ELF-1 (cell line): ENCODE data around the gene RAPGEF6.
"Not testable (repeated sequence)": the region's sequence is repeated elsewhere in the genome, so short reads cannot be mapped to it uniquely, and the experiment has no call there.

ENCODE experiments used
- DNase-seq: peaks from one replicate; pipeline ENCODE4 v3.0.0-alpha.2; 2016; ENCODE audit warnings: low read depth, low spot score

The RAPGEF6 gene

DNA sequence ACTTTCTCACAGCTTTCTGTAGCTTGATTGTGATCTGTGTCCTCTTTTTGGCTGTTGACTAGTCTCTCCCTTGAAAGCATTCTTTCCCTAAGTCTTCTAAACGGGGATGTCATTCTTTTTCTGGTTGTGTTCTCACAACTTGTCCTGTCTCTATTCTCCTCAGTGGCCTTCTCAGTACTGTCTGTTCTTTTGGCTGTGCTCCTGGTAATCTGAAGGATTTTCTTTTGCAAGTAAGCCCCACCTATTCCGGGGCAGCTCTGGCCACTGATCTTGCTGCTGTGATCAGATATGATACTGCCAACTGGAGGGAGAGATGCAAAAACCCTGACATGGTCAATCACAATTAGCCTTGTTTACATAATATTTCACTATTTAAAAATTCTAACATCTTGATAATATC is 198.9 kb downstream of the RAPGEF6 start:
- no peak for DNase-seq

- no peak for DNase-seq
Observed at GRCh38 chr5:131433109-131433508, 201.9 kb downstream of the RAPGEF6 start.

DNA sequence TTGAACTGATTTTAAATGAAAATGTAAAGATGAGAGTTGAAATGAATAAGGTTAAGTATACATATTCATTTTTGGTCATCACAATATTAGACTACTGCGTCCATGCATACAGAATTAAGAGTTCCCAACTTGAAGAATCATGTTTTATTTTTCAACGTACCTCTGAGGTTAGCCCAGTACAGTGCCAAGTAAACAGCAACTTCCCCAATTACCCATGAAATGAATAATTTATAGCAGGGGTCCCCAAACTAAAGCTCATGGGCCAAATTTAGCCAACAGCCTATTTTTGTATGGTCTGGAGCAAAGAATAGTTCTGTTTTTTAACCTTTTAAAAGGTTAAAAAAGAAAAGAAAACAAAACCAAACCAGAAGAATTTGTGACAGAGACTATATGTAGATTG is 203.2 kb downstream of the RAPGEF6 start:
- DNase-seq = no peak

DNA sequence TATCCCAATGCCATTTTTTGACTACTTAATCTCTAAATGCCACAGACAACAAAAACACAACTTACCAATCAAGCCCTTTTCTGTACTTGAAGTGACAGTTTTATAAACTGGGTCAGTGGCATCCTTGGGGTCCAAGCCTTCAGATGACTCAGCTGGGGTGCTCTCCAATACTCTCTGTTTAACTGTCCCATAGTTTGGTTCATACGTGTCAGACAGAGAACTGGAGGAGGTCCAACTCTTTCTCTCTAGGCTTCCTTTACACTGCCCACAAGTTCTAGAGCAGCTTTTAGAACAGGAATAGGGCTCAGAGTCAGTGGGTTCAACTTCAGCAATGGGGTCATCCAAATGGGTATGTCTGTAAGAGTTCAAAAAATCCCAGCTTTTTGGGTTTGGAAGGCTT is 204.2 kb downstream of the RAPGEF6 start:
- DNase-seq = no peak

DNA sequence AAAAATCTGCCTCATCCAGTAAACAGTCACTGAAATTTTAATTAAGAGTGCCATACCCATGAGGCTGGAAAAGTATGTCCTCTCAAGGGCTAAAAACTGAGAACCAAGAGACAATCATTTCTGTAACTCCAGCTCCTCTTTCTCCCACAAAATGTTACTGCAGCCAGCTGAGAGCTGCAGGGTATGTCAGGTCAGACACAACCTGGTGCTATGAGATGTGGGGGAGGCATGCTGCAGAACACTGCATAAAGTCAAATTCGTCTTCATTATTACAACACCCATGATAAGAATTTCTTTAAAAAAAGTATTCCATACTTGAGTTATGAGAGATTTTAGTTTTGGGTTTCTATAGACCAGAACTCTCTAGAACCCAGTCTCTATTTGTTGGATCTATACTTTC is 209.0 kb downstream of the RAPGEF6 start:
- no peak for DNase-seq

GRCh38 chr5:131423056-131423455 is 212.0 kb downstream of the RAPGEF6 start:
- no peak for DNase-seq

GRCh38 chr5:131419877-131420276 is 215.2 kb downstream of the RAPGEF6 start:
- no peak for DNase-seq

GRCh38 chr5:131418846-131419245 is 216.2 kb downstream of the RAPGEF6 start:
- no peak for DNase-seq

- DNase-seq = peak; percentile 74
Observed at GRCh38 chr5:131417240-131417869, 217.7 kb downstream of the RAPGEF6 start.

DNA sequence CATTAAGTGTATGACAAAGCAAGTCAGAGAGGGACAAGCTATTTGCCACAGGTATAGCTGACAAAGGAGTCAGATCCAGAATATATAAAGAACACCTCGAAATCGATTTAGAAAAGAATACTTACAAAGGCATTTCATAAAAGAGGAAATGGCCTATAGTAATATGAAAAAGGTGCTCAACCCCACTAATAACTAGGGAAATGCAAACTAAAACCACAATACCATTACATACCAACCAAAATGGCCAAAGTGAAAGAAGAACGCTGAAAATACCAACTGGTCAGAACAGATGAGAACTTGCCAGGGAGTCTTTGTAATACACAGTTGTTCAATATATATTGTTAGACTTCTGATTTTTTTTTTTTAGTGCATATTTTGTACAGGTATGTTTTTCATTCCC is 218.3 kb downstream of the RAPGEF6 start:
- DNase-seq = no peak

DNA sequence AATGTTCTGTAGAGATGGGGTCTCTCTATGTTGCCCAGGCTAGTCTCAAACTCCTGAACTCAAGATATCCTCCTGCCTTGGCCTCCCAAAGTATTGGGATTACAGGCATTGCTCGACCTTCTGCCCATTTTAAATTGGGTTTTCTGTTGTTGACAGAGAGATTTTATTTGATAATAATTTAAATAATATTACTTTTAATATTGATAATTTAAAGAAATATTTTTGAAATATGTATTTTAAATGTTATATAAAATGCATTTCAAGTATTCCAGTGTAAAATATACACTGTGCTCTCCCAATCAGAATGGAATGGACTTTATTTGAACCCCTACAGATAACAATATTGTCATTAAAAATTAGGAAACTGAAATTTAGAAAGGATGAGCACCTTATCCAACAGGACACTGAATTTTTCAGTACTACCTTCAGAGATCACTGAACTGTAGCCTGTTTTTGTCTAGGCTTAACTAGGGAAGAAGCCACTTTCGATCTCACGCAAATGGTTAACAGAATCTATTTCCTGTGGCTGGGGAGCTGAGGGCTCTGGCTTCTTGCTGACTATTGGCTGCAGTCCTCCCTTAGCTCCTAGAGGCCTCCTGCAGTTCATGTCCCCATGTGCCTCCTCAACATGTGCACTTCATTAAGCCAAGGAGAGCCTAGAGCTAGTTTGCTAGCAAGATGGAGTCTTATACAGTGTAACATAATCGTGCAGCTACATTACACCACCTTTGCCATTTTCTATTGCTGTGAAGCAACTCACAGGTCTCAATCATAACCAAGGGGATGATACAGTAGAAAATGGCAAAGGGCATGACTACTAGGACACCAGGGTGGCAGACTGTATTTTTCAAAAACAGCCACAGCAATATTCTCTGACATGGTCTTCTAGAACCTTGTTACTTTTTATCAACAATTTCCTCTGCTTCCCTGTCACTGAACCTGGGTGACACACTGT is 221.1 kb downstream of the RAPGEF6 start:
- no peak for DNase-seq

GRCh38 chr5:131406975-131407638 is 227.9 kb downstream of the RAPGEF6 start:
- DNase-seq = no peak

DNA sequence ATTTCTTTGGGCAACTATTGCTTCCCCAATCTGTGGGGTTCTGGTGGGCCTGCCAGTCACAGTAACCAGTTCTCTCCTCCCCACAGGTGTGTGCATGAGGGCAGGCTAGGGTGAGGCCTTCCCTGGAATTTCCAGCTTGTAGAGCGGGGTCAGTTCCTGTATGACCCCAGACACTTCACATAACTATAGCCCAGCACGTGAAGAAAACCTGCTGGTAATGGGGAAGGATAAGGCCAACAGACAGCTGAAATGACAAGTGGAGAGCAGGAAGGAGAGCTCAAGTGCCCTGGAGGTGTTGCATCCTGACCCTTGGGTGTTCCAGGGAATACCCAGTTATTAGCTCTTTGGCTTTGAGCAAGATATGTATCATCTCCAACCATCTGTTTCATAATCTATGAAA is 229.0 kb downstream of the RAPGEF6 start:
- DNase-seq = no peak

DNA sequence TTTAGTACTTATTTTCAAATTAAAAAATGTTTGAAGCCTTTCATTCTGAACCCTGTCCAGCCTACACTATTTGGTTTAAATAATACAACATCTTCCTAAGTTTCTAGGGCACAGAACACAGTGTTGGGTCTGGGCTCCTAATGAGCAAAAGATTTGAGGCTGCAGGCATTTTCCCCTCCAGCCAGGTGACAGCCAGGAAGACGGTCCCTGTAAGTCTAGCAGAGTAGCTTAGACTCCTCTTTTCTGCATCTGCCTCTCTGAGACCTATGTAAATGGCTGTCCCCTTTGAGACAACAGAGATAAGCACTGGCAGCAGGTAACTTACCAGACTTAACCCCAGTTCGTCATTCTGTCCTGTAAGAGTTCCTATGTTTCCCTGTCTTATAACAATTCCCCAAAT is 229.4 kb downstream of the RAPGEF6 start:
- no peak for DNase-seq

GRCh38 chr5:131400585-131400984 is 234.4 kb downstream of the RAPGEF6 start:
- no peak for DNase-seq

DNA sequence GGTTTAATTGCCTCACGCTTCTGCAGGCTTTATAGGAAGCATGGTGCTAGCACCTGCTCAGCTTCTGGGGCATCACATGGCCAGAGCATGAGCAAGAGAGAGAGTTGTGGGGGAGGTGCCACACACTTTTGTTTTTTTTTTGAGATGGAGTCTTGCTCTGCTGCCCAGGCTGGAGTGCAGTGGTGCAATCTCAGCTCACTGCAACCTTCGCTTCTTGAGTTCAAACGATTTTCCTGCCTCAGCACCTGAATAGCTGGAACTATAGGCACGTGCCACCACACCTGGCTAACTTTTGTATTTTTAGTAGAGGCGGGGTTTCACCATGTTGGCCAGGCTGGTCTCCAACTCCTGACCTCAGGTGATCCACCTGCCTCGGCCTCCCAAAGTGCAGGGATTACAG is 236.0 kb downstream of the RAPGEF6 start:
- not testable (repeated sequence) for DNase-seq

DNA sequence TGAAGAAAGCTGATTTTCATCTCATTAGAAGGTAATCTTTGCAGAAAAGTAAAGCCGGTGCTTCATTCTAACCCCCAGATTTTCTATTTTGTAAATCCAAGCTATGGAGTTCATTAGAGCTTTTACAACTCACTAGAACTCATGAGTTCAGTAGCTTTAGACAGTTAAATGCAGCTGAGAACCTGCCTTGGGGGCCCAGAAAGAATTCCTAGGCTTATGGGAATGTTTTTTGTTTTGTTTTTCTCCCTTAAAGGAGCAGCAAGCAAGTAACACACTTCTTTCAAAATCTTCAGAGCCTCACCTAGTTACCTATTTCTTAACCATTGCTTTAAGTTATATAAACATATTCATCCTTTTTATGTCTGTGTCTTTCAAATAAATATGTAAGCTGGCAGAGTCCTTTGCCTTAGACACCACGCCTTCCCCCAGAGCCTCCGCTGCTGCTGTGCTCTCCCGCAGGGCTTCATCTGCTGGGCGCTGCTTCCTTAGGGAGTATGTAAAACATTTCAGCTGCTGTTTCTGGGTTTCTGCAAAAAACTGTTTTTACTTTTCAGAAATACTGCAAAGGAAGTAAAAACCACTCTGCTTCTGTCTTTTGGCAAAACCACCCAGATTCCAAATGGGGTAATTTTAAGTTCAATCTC is 238.3 kb downstream of the RAPGEF6 start:
- DNase-seq = no peak

GRCh38 chr5:131396015-131396414 is 239.0 kb downstream of the RAPGEF6 start:
- no peak for DNase-seq

- DNase-seq = no peak
Observed at GRCh38 chr5:131394128-131394527, 240.9 kb downstream of the RAPGEF6 start.

DNA sequence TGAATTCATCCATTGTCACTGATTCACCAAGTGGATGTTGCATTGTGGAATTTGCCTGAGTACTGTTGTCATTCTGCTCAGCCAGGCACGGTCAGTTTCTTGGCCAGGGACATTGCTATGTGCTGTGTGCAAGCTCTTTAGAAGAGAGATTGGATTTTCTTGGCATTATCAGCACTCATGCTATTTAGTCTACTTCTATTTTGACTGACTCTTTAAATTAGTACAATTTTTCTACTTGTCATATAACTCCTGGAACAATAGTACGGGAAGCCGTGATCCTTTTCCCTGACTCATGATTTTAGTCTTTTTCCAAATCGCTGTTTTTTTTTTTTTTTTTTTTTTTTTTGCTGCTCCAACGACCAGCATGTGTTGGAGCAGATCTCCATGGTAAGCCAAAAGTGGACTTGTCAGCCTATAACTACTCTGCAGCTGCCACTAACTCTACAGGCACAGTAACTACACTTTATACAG is 241.5 kb downstream of the RAPGEF6 start:
- no peak for DNase-seq

- no peak for DNase-seq
Observed at GRCh38 chr5:131392466-131393095, 242.4 kb downstream of the RAPGEF6 start.
